Upper lobe of left lung (tissue), 4 donors: Measurements from ENCODE around the gene CFAP157.

Experiments used
- POLR2A ChIP-seq, 4 donors: fragments of 450-650 bp; IDR thresholded peaks; one replicate each; pipeline ENCODE4 v1.5.1; 2016 to 2017; ENCODE audit warnings: antibody characterized with exemption in 4 of 4, mild to moderate bottlenecking in 2 of 4
- TF ChIP-seq, protein P1 (sequence below), 6 experiments: fragments of 450-650 bp in 4 of 6; fragments of 200-600 bp in 2 of 6; sonication (generic) in 2 of 6; IDR thresholded peaks; one replicate each; pipeline ENCODE4 v1.5.1; 2016 to 2019; ENCODE audit warnings: antibody characterized with exemption in 6 of 6

DNA sequence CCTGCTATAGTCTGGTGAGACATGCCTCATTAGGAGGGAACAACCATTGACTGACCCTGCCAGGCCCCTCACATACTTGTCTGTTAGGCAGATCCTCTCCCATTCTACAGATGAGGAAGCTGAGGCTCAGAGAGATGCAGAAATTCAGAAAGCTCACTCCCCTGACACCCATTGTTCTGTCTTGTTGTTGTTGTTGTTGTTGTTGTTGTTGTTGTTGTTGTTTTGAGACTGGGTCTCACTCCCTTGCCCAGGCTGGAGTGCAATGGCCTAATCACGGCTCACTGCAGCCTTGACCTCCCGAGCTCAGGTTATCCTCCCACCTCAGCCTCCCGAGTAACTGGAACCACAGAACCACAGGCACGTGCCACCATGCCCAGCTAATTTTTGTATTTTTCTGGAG lies 13.1 kb upstream of the CFAP157 start:
- TF ChIP-seq, protein P1, sequence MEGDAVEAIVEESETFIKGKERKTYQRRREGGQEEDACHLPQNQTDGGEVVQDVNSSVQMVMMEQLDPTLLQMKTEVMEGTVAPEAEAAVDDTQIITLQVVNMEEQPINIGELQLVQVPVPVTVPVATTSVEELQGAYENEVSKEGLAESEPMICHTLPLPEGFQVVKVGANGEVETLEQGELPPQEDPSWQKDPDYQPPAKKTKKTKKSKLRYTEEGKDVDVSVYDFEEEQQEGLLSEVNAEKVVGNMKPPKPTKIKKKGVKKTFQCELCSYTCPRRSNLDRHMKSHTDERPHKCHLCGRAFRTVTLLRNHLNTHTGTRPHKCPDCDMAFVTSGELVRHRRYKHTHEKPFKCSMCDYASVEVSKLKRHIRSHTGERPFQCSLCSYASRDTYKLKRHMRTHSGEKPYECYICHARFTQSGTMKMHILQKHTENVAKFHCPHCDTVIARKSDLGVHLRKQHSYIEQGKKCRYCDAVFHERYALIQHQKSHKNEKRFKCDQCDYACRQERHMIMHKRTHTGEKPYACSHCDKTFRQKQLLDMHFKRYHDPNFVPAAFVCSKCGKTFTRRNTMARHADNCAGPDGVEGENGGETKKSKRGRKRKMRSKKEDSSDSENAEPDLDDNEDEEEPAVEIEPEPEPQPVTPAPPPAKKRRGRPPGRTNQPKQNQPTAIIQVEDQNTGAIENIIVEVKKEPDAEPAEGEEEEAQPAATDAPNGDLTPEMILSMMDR (IDR thresholded peaks at IDR 0.05) = no peak
- TF ChIP-seq POLR2A (IDR thresholded peaks at IDR 0.05) = no peak
